HCT116 (cell line): ENCODE results near the gene EPHA4. TPM values are rescaled to one million over a fixed set of nuclear protein-coding genes. Genes with fewer than 3 reads are reported as not detected.

ENCODE experiments used
- ATAC-seq: fragments of 200-7000 bp; cut with Tn5 transposase; 2 replicates; pipeline ENCODE4 v1.9.1; 2020; ENCODE audit warnings: mild to moderate bottlenecking, moderate library complexity
- BruUV-seq: library from RNA; stranded (reverse); fragments of 400-500 nt; replicated peaks from 2 replicates; lab custom pipeline; 2021; lab: Mats Ljungman, UMichigan
- CTCF ChIA-PET: fragments of 300-600 bp; sonication (Branson Sonifier 250); formaldehyde crosslinking; loops from one replicate; lab custom pipeline; 2021; ENCODE audit warnings: antibody characterized with exemption; lab: Charles Lee
- POLR2A ChIA-PET: fragments of 300-600, 350-600 bp; sonication (Branson Sonifier 250); formaldehyde crosslinking; loops from one replicate; lab custom pipeline; 2021; ENCODE audit warnings: antibody characterized with exemption; lab: Charles Lee
- RAD21 ChIA-PET, 2 experiments: fragments of 300-600 bp; sonication (Branson Sonifier 250); formaldehyde crosslinking; loops; one replicate each; lab custom pipeline; 2023; ENCODE audit warnings: low total read pairs in 2 of 2; ENCODE audit not compliant: uncharacterized antibody in 2 of 2, unreplicated experiment in 2 of 2, low non-redundant PET in 1 of 2; lab: Charles Lee
- DNase-seq: peaks from one replicate; pipeline ENCODE4 v3.0.0-alpha.2; 2010; ENCODE audit warnings: low read depth, low spot score
- H2AFZ ChIP-seq: fragments of 200-600 bp; shearing (Covaris generic), sonication (generic); 2 replicates; pipeline ENCODE4 v1.6.1; 2017; ENCODE audit warnings: low read depth, mixed run types, mixed read lengths, antibody characterized with exemption, low read length; ENCODE audit not compliant: poor library complexity, severe bottlenecking
- H3K27ac ChIP-seq: 2 replicates; pipeline ENCODE4 v1.5.1; 2012; ENCODE audit warnings: low read depth, low read length
- H3K27me3 ChIP-seq: fragments of 200-600 bp; sonication (generic); 2 replicates; pipeline ENCODE4 v1.6.1; 2016; ENCODE audit warnings: mixed run types, low read length, mixed read lengths; ENCODE audit not compliant: insufficient read depth
- H3K36me3 ChIP-seq, 2 experiments: fragments of 200-500 bp in 1 of 2; fragments of 200-600 bp in 1 of 2; sonication (Bioruptor generic) in 1 of 2; sonication (generic) in 1 of 2; 2 replicates each; pipeline versions ENCODE4 v1.5.1 to v1.6.1; 2014 to 2016; ENCODE audit warnings: low read length in 2 of 2, inconsistent platforms in 1 of 2, mixed read lengths in 1 of 2, mixed run types in 1 of 2; ENCODE audit not compliant: insufficient read depth in 2 of 2, control insufficient read depth in 1 of 2
- H3K4me1 ChIP-seq, 2 experiments: fragments of 200-600 bp in 1 of 2; sonication (generic) in 1 of 2; 2 replicates each; pipeline versions ENCODE4 v1.5.1 to v1.6.1; 2012 to 2017; ENCODE audit warnings: low read length in 2 of 2, inconsistent platforms in 1 of 2, mild to moderate bottlenecking in 1 of 2, mixed read lengths in 1 of 2, mixed run types in 1 of 2, moderate library complexity in 1 of 2; ENCODE audit not compliant: insufficient read depth in 2 of 2, control insufficient read depth in 1 of 2
- H3K4me2 ChIP-seq: fragments of 200-600 bp; sonication (generic); 2 replicates; pipeline ENCODE4 v1.6.1; 2017; ENCODE audit warnings: mixed run types, low read length, mixed read lengths
- H3K4me3 ChIP-seq, 2 experiments: fragments of 200-600 bp in 1 of 2; sonication (generic) in 1 of 2; replicated peaks in 1 of 2; 2 replicates each; pipeline ENCODE4 v1.5.1; 2011 to 2016; ENCODE audit warnings: low read length in 2 of 2, control low read depth in 1 of 2, low read depth in 1 of 2, mild to moderate bottlenecking in 1 of 2, mixed read lengths in 1 of 2, mixed run types in 1 of 2
- H3K79me2 ChIP-seq: fragments of 200-600 bp; sonication (generic); 2 replicates; pipeline ENCODE4 v1.6.1; 2017; ENCODE audit warnings: mild to moderate bottlenecking, mixed run types, low read length, moderate library complexity, mixed read lengths; ENCODE audit not compliant: insufficient read depth
- H3K9ac ChIP-seq: fragments of 200-600 bp; sonication (generic); 2 replicates; pipeline ENCODE4 v1.6.1; 2016; ENCODE audit warnings: low read length, mixed read lengths
- H3K9me2 ChIP-seq: fragments of 200-600 bp; sonication (generic), shearing (Covaris generic); 2 replicates; pipeline ENCODE4 v1.6.1; 2017; ENCODE audit warnings: mixed run types, mild to moderate bottlenecking, moderate library complexity; ENCODE audit not compliant: insufficient read depth
- H3K9me3 ChIP-seq, 2 experiments: fragments of 200-500 bp in 1 of 2; fragments of 200-600 bp in 1 of 2; sonication (Bioruptor generic) in 1 of 2; sonication (generic) in 1 of 2; 2 replicates each; pipeline ENCODE4 v1.6.1; 2014 to 2017; ENCODE audit warnings: low read length in 2 of 2, mixed read lengths in 2 of 2, inconsistent platforms in 1 of 2, low read depth in 1 of 2, mild to moderate bottlenecking in 1 of 2, mixed run types in 1 of 2, moderate library complexity in 1 of 2; ENCODE audit not compliant: control insufficient read depth in 1 of 2, insufficient read depth in 1 of 2
- H4K20me1 ChIP-seq: fragments of 200-600 bp; sonication (generic), shearing (Covaris generic); 2 replicates; pipeline ENCODE4 v1.6.1; 2017; ENCODE audit warnings: mixed run types, mild to moderate bottlenecking, moderate library complexity; ENCODE audit not compliant: insufficient read depth
- ATF3 ChIP-seq: IDR thresholded peaks from 2 replicates; pipeline ENCODE4 v1.6.1; 2012
- CBX3 ChIP-seq: IDR thresholded peaks from 2 replicates; pipeline ENCODE4 v1.6.1; 2012; ENCODE audit warnings: low read depth
- FOSL1 ChIP-seq: IDR thresholded peaks from 2 replicates; pipeline ENCODE4 v1.6.1; 2012; ENCODE audit warnings: low read depth
- MAX ChIP-seq: IDR thresholded peaks from 2 replicates; pipeline ENCODE4 v1.6.1; 2012
- POLR2A ChIP-seq: IDR thresholded peaks from 2 replicates; pipeline ENCODE4 v1.7.0; 2011; ENCODE audit warnings: borderline replicate concordance; ENCODE audit not compliant: insufficient read depth, insufficient read length; ENCODE audit errors: extremely low read depth
- POLR2AphosphoS5 ChIP-seq: IDR thresholded peaks from 2 replicates; pipeline ENCODE4 v1.6.1; 2011; ENCODE audit warnings: mild to moderate bottlenecking, low read depth, low read length, moderate library complexity
- SIN3A ChIP-seq: IDR thresholded peaks from 2 replicates; pipeline ENCODE4 v1.6.1; 2012; ENCODE audit warnings: low read depth
- SP1 ChIP-seq: IDR thresholded peaks from 2 replicates; pipeline ENCODE4 v1.6.1; 2012; ENCODE audit warnings: low read depth
- TCF7L2 ChIP-seq: IDR thresholded peaks from 2 replicates; pipeline ENCODE4 v1.7.0; 2011; ENCODE audit warnings: borderline replicate concordance, inconsistent platforms; ENCODE audit not compliant: insufficient read depth, insufficient read length; ENCODE audit errors: extremely low read depth
- ZFX ChIP-seq: fragments of 450-650 bp; IDR thresholded peaks from 2 replicates; pipeline ENCODE4 v1.6.1; 2017
- ZNF274 ChIP-seq: fragments of 200-500 bp; sonication (Bioruptor generic); IDR thresholded peaks from 2 replicates; pipeline ENCODE4 v1.6.1; 2014; ENCODE audit warnings: mild to moderate bottlenecking, low read depth, low read length, inconsistent platforms
- intact Hi-C: fragments of 100-400 bp; cut with micrococcal nuclease; formaldehyde crosslinking; loops from 2 replicates; pipeline ENCODE4 v1.10.0; 2022
- total RNA-seq: library from RNA; stranded (reverse); gene quantifications from one replicate; pipeline ENCODE4 v1.2.1, GENCODE V29; 2021; ENCODE audit not compliant: unreplicated experiment

The EPHA4 gene
- total RNA-seq, 1 experiment from 2014 or later, result 3.5 TPM

DNA sequence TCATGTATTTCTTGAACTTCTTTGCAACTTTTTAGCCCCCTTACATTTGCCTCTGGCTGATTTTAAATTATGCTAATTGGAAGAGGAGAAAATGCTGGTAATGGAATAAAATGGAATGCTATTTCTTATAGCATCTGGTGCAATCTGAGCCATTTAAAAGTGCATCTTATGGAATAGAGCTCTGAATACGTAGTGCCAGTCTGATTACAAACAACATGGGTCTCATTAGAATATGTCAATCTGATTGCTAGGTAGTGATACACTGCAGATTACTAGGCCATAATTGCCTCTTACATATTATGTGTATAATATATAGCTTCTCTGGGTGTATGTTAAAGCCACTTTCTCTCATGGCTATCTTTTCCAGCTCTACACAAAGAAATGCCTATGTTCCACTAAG lies 159.1 kb downstream of the EPHA4 start:
- Histone ChIP-seq H3K4me1 (no peaks in the 10 kb centered on the region), H2AFZ (no peak overlapping the region), H3K4me2 (no peak overlapping the region), H3K36me3 (no peaks in the 10 kb centered on the region), H3K27me3 (peaks cover 3% of the 10 kb centered on the region; the same call in 1 of the 2 replicates), H3K9me3 (no peaks in the 10 kb centered on the region), H3K27ac (no peak overlapping the region), H3K9me2 (no peaks in the 10 kb centered on the region), H3K4me3 (no peak overlapping the region), H3K79me2 (no peaks in the 10 kb centered on the region), H4K20me1 (no peaks in the 10 kb centered on the region), H3K9ac (no peak overlapping the region)
- TF ChIP-seq SP1, result no peak
- no peak for TF ChIP-seq ZFX
- TF ChIP-seq ATF3, result no peak
- TF ChIP-seq ZNF274, result no peak
- TF ChIP-seq POLR2AphosphoS5, result no peak
- TF ChIP-seq TCF7L2, result no peak
- TF ChIP-seq CBX3, result no peak
- POLR2A ChIA-PET, result no interaction called here
- intact Hi-C loops, result no loop called here
- RAD21 ChIA-PET, result no interaction called here
- ATAC-seq (no peak), DNase-seq (no peak)
- BruUV-seq, result no TSS peak
- CTCF ChIA-PET, result no interaction called here

DNA sequence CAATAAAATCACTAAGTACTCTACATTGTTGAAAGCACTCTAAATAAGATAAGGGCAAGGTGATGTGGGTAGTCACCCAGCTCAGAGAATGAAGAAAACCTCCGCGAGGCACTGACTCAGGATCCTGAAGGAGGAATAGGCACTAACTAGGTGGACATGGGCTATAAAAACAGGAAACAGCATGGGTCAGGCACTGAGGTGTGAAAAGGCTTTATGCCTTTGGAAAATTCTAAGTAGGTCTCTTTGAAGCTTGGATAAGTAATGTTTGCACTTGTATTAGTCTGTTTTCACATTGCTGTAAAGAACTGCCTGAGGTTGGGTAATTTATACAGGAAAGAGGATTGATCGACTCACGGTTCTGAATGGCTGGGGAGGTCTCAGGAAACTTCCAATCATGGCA lies 161.6 kb downstream of the EPHA4 start:
- intact Hi-C loops, result no loop called here

More for the DNA sequence above, 161.6 kb downstream of the EPHA4 start:
- Histone ChIP-seq H3K4me1 (no peaks in the 10 kb centered on the region), H3K27me3 (no peaks in the 10 kb centered on the region; the same call in 1 of the 2 replicates)
- ATAC-seq, result no peak
- TF ChIP-seq FOSL1 (no peak), POLR2A (no peak), MAX (no peak), SIN3A (no peak)
- TF ChIP-seq, all 23 proteins: peak for 0
- no TSS peak for BruUV-seq
- RAD21 ChIA-PET, result no interaction called here
- no peak overlapping the region for H3K4me2 ChIP-seq
- no peak overlapping the region for H3K4me3 ChIP-seq
- H3K27ac ChIP-seq, result no peak overlapping the region
- no peaks in the 10 kb centered on the region for H3K9me3 ChIP-seq
- no peaks in the 10 kb centered on the region for H3K9me2 ChIP-seq
- CTCF ChIA-PET, result no interaction called here
- POLR2A ChIA-PET, result no interaction called here
- no peak overlapping the region for H3K9ac ChIP-seq
- H4K20me1 ChIP-seq, result no peaks in the 10 kb centered on the region
- H3K36me3 ChIP-seq, result no peaks in the 10 kb centered on the region
- DNase-seq, result no peak
- no peaks in the 10 kb centered on the region for H3K79me2 ChIP-seq
- H2AFZ ChIP-seq, result no peak overlapping the region
